H9 (cell line): ENCODE results near the gene PAK6. TPM values are rescaled to one million over a fixed set of nuclear protein-coding genes. Genes with fewer than 3 reads are reported as not detected.

Experiments
- DNase-seq: peaks from one replicate; pipeline ENCODE4 v3.0.0-alpha.2; 2017
- H2AFZ ChIP-seq: one replicate; pipeline ENCODE4 v1.6.1; 2013; ENCODE audit warnings: mild to moderate bottlenecking, low read length, control low read depth, moderate library complexity
- H2AK5ac ChIP-seq: 2 replicates; pipeline ENCODE4 v1.6.1; 2013; ENCODE audit warnings: low read length, control low read depth, mixed read lengths; ENCODE audit not compliant: insufficient read length
- H2BK120ac ChIP-seq: one replicate; pipeline ENCODE4 v1.6.1; 2013; ENCODE audit warnings: low read depth, mild to moderate bottlenecking, low read length, control low read depth, inconsistent platforms; ENCODE audit not compliant: poor library complexity, severe bottlenecking
- H2BK12ac ChIP-seq: 2 replicates; pipeline ENCODE4 v1.6.1; 2013; ENCODE audit warnings: low read length, control low read depth, mixed read lengths, low read depth; ENCODE audit not compliant: insufficient read length
- H2BK15ac ChIP-seq: 2 replicates; pipeline ENCODE4 v1.6.1; 2013; ENCODE audit warnings: low read depth, low read length, control low read depth
- H2BK20ac ChIP-seq: one replicate; pipeline ENCODE4 v1.6.1; 2013; ENCODE audit warnings: low read depth, mild to moderate bottlenecking, low read length, control low read depth, inconsistent platforms; ENCODE audit not compliant: poor library complexity, severe bottlenecking
- H2BK5ac ChIP-seq: 2 replicates; pipeline ENCODE4 v1.6.1; 2013; ENCODE audit warnings: low read length, control low read depth, mixed read lengths; ENCODE audit not compliant: insufficient read length
- H3K14ac ChIP-seq: 2 replicates; pipeline ENCODE4 v1.6.1; 2013; ENCODE audit warnings: low read length, control low read depth; ENCODE audit not compliant: insufficient read depth
- H3K18ac ChIP-seq: 2 replicates; pipeline ENCODE4 v1.6.1; 2013; ENCODE audit warnings: low read depth, mild to moderate bottlenecking, mixed read lengths, low read length, control low read depth; ENCODE audit not compliant: insufficient read length
- H3K23ac ChIP-seq: 2 replicates; pipeline ENCODE4 v1.6.1; 2013; ENCODE audit warnings: low read length, control low read depth, mixed read lengths, low read depth; ENCODE audit not compliant: insufficient read length
- H3K23me2 ChIP-seq: 2 replicates; pipeline ENCODE4 v1.6.1; 2013; ENCODE audit warnings: low read depth, mild to moderate bottlenecking, mixed read lengths, low read length, control low read depth; ENCODE audit not compliant: insufficient read length, poor library complexity, severe bottlenecking
- H3K27ac ChIP-seq: 2 replicates; pipeline ENCODE4 v1.5.1; 2013; ENCODE audit warnings: low read length, control low read depth, mixed read lengths, low read depth; ENCODE audit not compliant: insufficient read length
- H3K27me3 ChIP-seq: 2 replicates; pipeline ENCODE4 v1.6.1; 2013; ENCODE audit warnings: low read length, control low read depth, inconsistent platforms; ENCODE audit not compliant: insufficient read depth
- H3K4ac ChIP-seq: 2 replicates; pipeline ENCODE4 v1.6.1; 2013; ENCODE audit warnings: low read depth, mild to moderate bottlenecking, control low read depth, inconsistent platforms, low read length, moderate library complexity
- H3K4me1 ChIP-seq: 2 replicates; pipeline ENCODE4 v1.6.1; 2013; ENCODE audit warnings: low read length, control low read depth, inconsistent platforms; ENCODE audit not compliant: insufficient read depth
- H3K4me2 ChIP-seq: 2 replicates; pipeline ENCODE4 v1.6.1; 2013; ENCODE audit warnings: low read length, control low read depth, mixed read lengths; ENCODE audit not compliant: insufficient read length, insufficient read depth
- H3K56ac ChIP-seq: 2 replicates; pipeline ENCODE4 v1.6.1; 2013; ENCODE audit warnings: low read depth, mild to moderate bottlenecking, mixed read lengths, low read length, control low read depth; ENCODE audit not compliant: insufficient read length
- H3K79me1 ChIP-seq: 2 replicates; pipeline ENCODE4 v1.6.1; 2013; ENCODE audit warnings: low read depth, mild to moderate bottlenecking, moderate library complexity, low read length, control low read depth, inconsistent platforms; ENCODE audit not compliant: insufficient read depth, poor library complexity, severe bottlenecking
- H3K79me2 ChIP-seq: 2 replicates; pipeline ENCODE4 v1.6.1; 2013; ENCODE audit warnings: low read length, control low read depth, inconsistent platforms; ENCODE audit not compliant: insufficient read depth
- H3K9ac ChIP-seq: 2 replicates; pipeline ENCODE4 v1.6.1; 2013; ENCODE audit warnings: low read length, control low read depth, mixed read lengths; ENCODE audit not compliant: insufficient read length; ENCODE audit errors: extremely low read depth
- H3K9me3 ChIP-seq: one replicate; pipeline ENCODE4 v1.6.1; 2013; ENCODE audit warnings: low read depth, low read length, inconsistent platforms; ENCODE audit not compliant: control insufficient read depth
- H3T11ph ChIP-seq: one replicate; pipeline ENCODE4 v1.6.1; 2013; ENCODE audit warnings: mild to moderate bottlenecking, low read length, control low read depth, inconsistent platforms
- H4K20me1 ChIP-seq: one replicate; pipeline ENCODE4 v1.6.1; 2013; ENCODE audit not compliant: control insufficient read depth, insufficient read length, insufficient read depth
- H4K5ac ChIP-seq: 2 replicates; pipeline ENCODE4 v1.6.1; 2013; ENCODE audit warnings: low read depth, mild to moderate bottlenecking, mixed read lengths, low read length, control low read depth; ENCODE audit not compliant: insufficient read length
- H4K8ac ChIP-seq: replicated peaks from 2 replicates; pipeline ENCODE4 v1.6.1; 2013; ENCODE audit warnings: low read length, control low read depth, mixed read lengths, low read depth; ENCODE audit not compliant: insufficient read length
- H4K91ac ChIP-seq: 2 replicates; pipeline ENCODE4 v1.6.1; 2013; ENCODE audit warnings: low read depth, mild to moderate bottlenecking, moderate library complexity, mixed read lengths, low read length, control low read depth; ENCODE audit not compliant: insufficient read length
- H3K27ac Mint-ChIP-seq, 3 experiments: 2 replicates in 2 of 3; 3 replicates in 1 of 3; pipeline ENCODE4 v1.8.0; 2020 to 2021; ENCODE audit warnings: mixed read lengths in 3 of 3, mild to moderate bottlenecking in 1 of 3, moderate library complexity in 1 of 3
- H3K27me3 Mint-ChIP-seq: 2 replicates; pipeline ENCODE4 v1.8.0; 2021; ENCODE audit warnings: low read depth, mild to moderate bottlenecking, moderate library complexity, mixed read lengths
- H3K36me3 Mint-ChIP-seq, 3 experiments: 2 replicates in 2 of 3; 3 replicates in 1 of 3; pipeline ENCODE4 v1.8.0; 2020 to 2021; ENCODE audit warnings: low read depth in 3 of 3, mixed read lengths in 3 of 3; ENCODE audit not compliant: insufficient read depth in 1 of 3
- H3K4me1 Mint-ChIP-seq, 2 experiments: 2 replicates each; pipeline ENCODE4 v1.8.0; 2020; ENCODE audit warnings: mixed read lengths in 2 of 2
- H3K4me3 Mint-ChIP-seq, 2 experiments: 2 replicates in 1 of 2; 3 replicates in 1 of 2; pipeline ENCODE4 v1.8.0; 2020 to 2021; ENCODE audit warnings: mild to moderate bottlenecking in 2 of 2, mixed read lengths in 2 of 2, moderate library complexity in 1 of 2
- H3K9me3 Mint-ChIP-seq, 2 experiments: 2 replicates in 1 of 2; 3 replicates in 1 of 2; pipeline ENCODE4 v1.8.0; 2020; ENCODE audit warnings: mild to moderate bottlenecking in 2 of 2, mixed read lengths in 2 of 2, moderate library complexity in 1 of 2
- WGBS: extraction: QIAGEN DNeasy Blood & Tissue Kit; methylation state at CpG from one replicate; pipeline ENCODE4 v1.1.7; 2013; ENCODE audit warnings: missing lambda C conversion rate, low lambda C conversion rate, mixed read lengths; ENCODE audit not compliant: insufficient read length; ENCODE audit errors: extremely low coverage; 5-methylcytosine and 5-hydroxymethylcytosine counted together
- total RNA-seq: library from RNA; stranded (reverse); gene quantifications from 2 replicates; pipeline ENCODE4 v1.2.1, GENCODE V29; 2021
- TF ChIP-seq, protein P1 (sequence below): fragments of 200-600 bp; sonication (generic); conservative IDR thresholded peaks from 3 replicates; pipeline ENCODE4 v1.8.0; 2021; ENCODE audit warnings: antibody characterized with exemption, mild to moderate bottlenecking

PAK6 gene
- total RNA-seq, 1 experiment from 2014 or later, result 7.4 TPM

DNA sequence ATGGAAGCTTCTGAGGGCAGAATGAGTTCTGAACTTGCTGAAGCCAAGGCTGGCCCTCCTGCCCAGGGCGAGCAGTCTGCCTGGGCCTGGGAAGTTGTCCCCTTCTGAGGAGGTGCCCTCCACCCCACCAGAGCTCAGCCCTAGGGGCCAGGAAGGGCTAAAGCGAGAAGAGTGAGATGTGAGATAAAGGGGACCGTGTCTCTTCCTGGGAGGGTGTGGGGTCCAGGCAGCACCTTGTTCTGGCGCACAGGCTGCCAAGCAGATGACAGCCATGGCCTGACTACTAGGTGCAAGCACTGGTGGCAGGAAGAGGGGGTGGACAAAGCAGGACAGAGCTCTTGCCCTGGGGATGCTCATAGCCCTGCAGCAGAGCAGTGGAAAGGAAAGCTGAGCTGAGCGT lies 3.7 kb downstream of the PAK6 start:
- H2BK5ac ChIP-seq, result no peak overlapping the region
- H3K79me1 ChIP-seq, result no peaks in the 10 kb centered on the region
- H3K27ac Mint-ChIP-seq, result no peak overlapping the region; a peak in 1 of 7 replicates
- H3K4me1 Mint-ChIP-seq, result peaks cover 32 to 33% of the 10 kb centered on the region in 2 experiments
- no peak overlapping the region for H3K4me2 ChIP-seq
- no CpG with 5 or more reads among the region's 5 CpGs for WGBS
- H2BK15ac ChIP-seq, result no peak overlapping the region
- H3K27me3 Mint-ChIP-seq, result peaks cover 16% of the 10 kb centered on the region
- no peak overlapping the region for H2BK12ac ChIP-seq
- H3K27ac ChIP-seq, result no peak overlapping the region
- no peaks in the 10 kb centered on the region for H4K20me1 ChIP-seq
- no peak overlapping the region for H3T11ph ChIP-seq
- H2AFZ ChIP-seq, result no peak overlapping the region
- no peak overlapping the region for H2BK120ac ChIP-seq
- no peak overlapping the region for H2BK20ac ChIP-seq
- no peaks in the 10 kb centered on the region for H3K9me3 Mint-ChIP-seq
- no peak overlapping the region for H3K4ac ChIP-seq
- no peaks in the 10 kb centered on the region; the same call in 1 of the 2 replicates for H3K4me1 ChIP-seq
- H3K14ac ChIP-seq, result no peak overlapping the region
- H4K5ac ChIP-seq, result no peak overlapping the region
- H3K23me2 ChIP-seq, result peaks cover 8% of the 10 kb centered on the region
- no peak overlapping the region for H3K4me3 Mint-ChIP-seq
- no peak overlapping the region for H3K56ac ChIP-seq
- TF ChIP-seq, protein P1, sequence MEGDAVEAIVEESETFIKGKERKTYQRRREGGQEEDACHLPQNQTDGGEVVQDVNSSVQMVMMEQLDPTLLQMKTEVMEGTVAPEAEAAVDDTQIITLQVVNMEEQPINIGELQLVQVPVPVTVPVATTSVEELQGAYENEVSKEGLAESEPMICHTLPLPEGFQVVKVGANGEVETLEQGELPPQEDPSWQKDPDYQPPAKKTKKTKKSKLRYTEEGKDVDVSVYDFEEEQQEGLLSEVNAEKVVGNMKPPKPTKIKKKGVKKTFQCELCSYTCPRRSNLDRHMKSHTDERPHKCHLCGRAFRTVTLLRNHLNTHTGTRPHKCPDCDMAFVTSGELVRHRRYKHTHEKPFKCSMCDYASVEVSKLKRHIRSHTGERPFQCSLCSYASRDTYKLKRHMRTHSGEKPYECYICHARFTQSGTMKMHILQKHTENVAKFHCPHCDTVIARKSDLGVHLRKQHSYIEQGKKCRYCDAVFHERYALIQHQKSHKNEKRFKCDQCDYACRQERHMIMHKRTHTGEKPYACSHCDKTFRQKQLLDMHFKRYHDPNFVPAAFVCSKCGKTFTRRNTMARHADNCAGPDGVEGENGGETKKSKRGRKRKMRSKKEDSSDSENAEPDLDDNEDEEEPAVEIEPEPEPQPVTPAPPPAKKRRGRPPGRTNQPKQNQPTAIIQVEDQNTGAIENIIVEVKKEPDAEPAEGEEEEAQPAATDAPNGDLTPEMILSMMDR, result no peak
- H3K79me2 ChIP-seq, result no peaks in the 10 kb centered on the region
- H3K27me3 ChIP-seq, result no peaks in the 10 kb centered on the region
- DNase-seq, result no peak
- no peak overlapping the region for H4K8ac ChIP-seq
- no peak overlapping the region for H3K9ac ChIP-seq
- H3K23ac ChIP-seq, result no peak overlapping the region
- H3K18ac ChIP-seq, result no peak overlapping the region
- peaks cover 0 to 2% (median 0%) of the 10 kb centered on the region in 3 experiments; a peak in 1 of 7 replicates for H3K36me3 Mint-ChIP-seq
- H3K9me3 ChIP-seq, result no peaks in the 10 kb centered on the region
- no peak overlapping the region for H2AK5ac ChIP-seq
- no peak overlapping the region for H4K91ac ChIP-seq
